H1 (cell line): Measurements from ENCODE around the gene PTPRF. TPM values are rescaled to one million over a fixed set of nuclear protein-coding genes. Genes with fewer than 3 reads are reported as not detected.

Experiments used
- ASH2L ChIP-seq: fragments of 200-600, 300-600 bp; sonication (generic); IDR thresholded peaks from one replicate; pipeline ENCODE4 v1.7.1; 2017; ENCODE audit warnings: low read length
- BCL11A ChIP-seq, 2 experiments: IDR thresholded peaks; one replicate each; pipeline ENCODE4 v1.6.1; 2011; ENCODE audit warnings: low read depth in 2 of 2, low read length in 2 of 2, mild to moderate bottlenecking in 2 of 2
- CREB1 ChIP-seq: IDR thresholded peaks from 2 replicates; pipeline ENCODE4 v1.6.1; 2012; ENCODE audit warnings: inconsistent platforms
- KDM1A ChIP-seq: fragments of 200-600, 300-600 bp; sonication (generic); IDR thresholded peaks from 2 replicates; pipeline ENCODE4 v1.7.1; 2016; ENCODE audit warnings: mild to moderate bottlenecking, low read length, borderline replicate concordance
- POU5F1 ChIP-seq: IDR thresholded peaks from 2 replicates; pipeline ENCODE4 v1.6.1; 2011; ENCODE audit warnings: low read depth, mild to moderate bottlenecking, low read length, moderate library complexity
- TEAD4 ChIP-seq: IDR thresholded peaks from 2 replicates; pipeline ENCODE4 v1.6.1; 2012; ENCODE audit warnings: low read depth, low read length, inconsistent platforms, mixed read lengths
- polyA plus RNA-seq, 7 experiments: library from polyadenylated mRNA; depleted of rRNA in 3 of 7; stranded (reverse) in 5 of 7; unstranded in 2 of 7; fragments of >200 nt in 5 of 7; fragments of 200-250 nt in 2 of 7; gene quantifications; 1 replicate in 5 of 7; 2 replicates in 1 of 7; 4 replicates in 1 of 7; pipeline versions ENCODE4 v1.2.1 to v1.2.3, GENCODE V29; 2011 to 2013; ENCODE audit warnings: missing spikeins in 2 of 7, mixed read lengths in 2 of 7
- total RNA-seq: library from RNA; stranded (reverse); fragmentation: NEBNext Ultra II Directional; extraction: Animal tissue kit (Norgen Biotek cat#: 25700); gene quantifications from 2 replicates; pipeline ENCODE4 v1.2.1, GENCODE V29; 2021
- TF ChIP-seq, protein P1 (sequence below): IDR thresholded peaks from 2 replicates; pipeline ENCODE4 v1.6.1; 2012; ENCODE audit warnings: inconsistent platforms
- TF ChIP-seq, protein P2 (sequence below): IDR thresholded peaks from 2 replicates; pipeline ENCODE4 v1.6.1; 2012; ENCODE audit warnings: low read length, inconsistent platforms

The PTPRF gene
- total and polyA plus RNA-seq, 2 of the 8 experiments (the other 6 are each of a cell fraction or from before 2014, with no cell fraction given): 136 to 231 TPM

DNA sequence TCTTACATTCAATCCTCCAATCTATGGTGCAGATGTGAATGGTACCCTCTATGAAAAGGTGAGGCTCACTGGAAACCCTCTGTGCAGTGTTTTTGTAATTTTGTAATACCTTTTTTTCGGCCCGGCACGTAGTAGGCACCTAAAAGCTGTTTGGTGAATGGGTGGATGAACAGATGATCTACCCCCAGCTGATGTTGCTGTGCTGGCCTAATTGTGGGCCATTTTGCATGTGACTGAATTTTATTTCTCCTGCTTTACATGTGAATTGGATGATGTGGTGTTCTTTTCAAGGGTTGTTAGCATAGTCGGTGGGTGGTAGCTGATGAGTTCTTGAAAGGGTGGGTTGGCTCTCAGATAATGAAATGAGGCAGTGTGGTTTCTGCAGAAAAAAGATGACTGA is 129.7 kb downstream of the PTPRF start (continued):
- TF ChIP-seq, protein P1, sequence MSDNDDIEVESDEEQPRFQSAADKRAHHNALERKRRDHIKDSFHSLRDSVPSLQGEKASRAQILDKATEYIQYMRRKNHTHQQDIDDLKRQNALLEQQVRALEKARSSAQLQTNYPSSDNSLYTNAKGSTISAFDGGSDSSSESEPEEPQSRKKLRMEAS: 0 out of 2 replicates have a peak, but pooled peaks have one; percentile 33
- TF ChIP-seq ASH2L: peak; percentile 38
- TF ChIP-seq KDM1A: peak; percentile 82
- TF ChIP-seq, protein P2, sequence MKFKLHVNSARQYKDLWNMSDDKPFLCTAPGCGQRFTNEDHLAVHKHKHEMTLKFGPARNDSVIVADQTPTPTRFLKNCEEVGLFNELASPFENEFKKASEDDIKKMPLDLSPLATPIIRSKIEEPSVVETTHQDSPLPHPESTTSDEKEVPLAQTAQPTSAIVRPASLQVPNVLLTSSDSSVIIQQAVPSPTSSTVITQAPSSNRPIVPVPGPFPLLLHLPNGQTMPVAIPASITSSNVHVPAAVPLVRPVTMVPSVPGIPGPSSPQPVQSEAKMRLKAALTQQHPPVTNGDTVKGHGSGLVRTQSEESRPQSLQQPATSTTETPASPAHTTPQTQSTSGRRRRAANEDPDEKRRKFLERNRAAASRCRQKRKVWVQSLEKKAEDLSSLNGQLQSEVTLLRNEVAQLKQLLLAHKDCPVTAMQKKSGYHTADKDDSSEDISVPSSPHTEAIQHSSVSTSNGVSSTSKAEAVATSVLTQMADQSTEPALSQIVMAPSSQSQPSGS: peak; percentile 85
- 0 out of 2 replicates have a peak, but pooled peaks have one; percentile 45 for TF ChIP-seq TEAD4
- TF ChIP-seq BCL11A (IDR thresholded peaks at IDR 0.05; ENCODE audit: low read depth in 2 of 2, low read length in 2 of 2): peak; percentile 15 to 86
- TF ChIP-seq CREB1: peak; percentile 69
- peak; percentile 99 for TF ChIP-seq POU5F1
